HepG2 (cell line): Measurements from ENCODE around the gene SLITRK5. TPM values are rescaled to one million over a fixed set of nuclear protein-coding genes. Genes with fewer than 3 reads are reported as not detected.

Source experiments
- ATAC-seq: fragments of 200-7000 bp; cut with Tn5 transposase; 3 replicates; pipeline ENCODE4 v1.9.1; 2020; ENCODE audit warnings: mild to moderate bottlenecking, moderate library complexity
- BruUV-seq: library from RNA; stranded (reverse); fragments of 400-500 nt; replicated peaks from 2 replicates; lab custom pipeline; 2021; lab: Mats Ljungman, UMichigan
- CTCF ChIA-PET: fragments of 300-600 bp; formaldehyde crosslinking; extraction: SDS; loops from one replicate; lab custom pipeline; 2021; ENCODE audit warnings: low total read pairs, inconsistent platforms, low intra/inter-chr PET ratio; lab: Yijun Ruan, JAX
- POLR2A ChIA-PET: fragments of 350-600 bp; sonication (Branson Sonifier 250); formaldehyde crosslinking; loops from one replicate; lab custom pipeline; 2020; ENCODE audit warnings: antibody characterized with exemption, inconsistent platforms; lab: Yijun Ruan, JAX
- DNase-seq: peaks from one replicate; pipeline ENCODE4 v3.0.0-alpha.2; 2015; ENCODE audit warnings: low spot score
- FAIRE-seq: peaks from 3 replicates; lab custom pipeline; 2011; peaks lifted over from hg19 to GRCh38; lab: Jason Lieb, UNC
- H2AFZ ChIP-seq: one replicate; pipeline ENCODE4 v1.6.1; 2011; ENCODE audit warnings: low read length, inconsistent platforms
- H3K27ac ChIP-seq: fragments of 300-600 bp; 3 replicates; pipeline ENCODE4 v1.8.0; 2011; ENCODE audit warnings: mixed run types, mild to moderate bottlenecking, mixed read lengths, low read length, inconsistent platforms; ENCODE audit not compliant: insufficient read depth; ENCODE audit errors: extremely low read length
- H3K27me3 ChIP-seq, 2 experiments: fragments of 200-600 bp in 1 of 2; 2 replicates in 1 of 2; 3 replicates in 1 of 2; pipeline versions ENCODE4 v1.6.0 to v1.8.0; 2011; ENCODE audit warnings: low read length in 2 of 2, mild to moderate bottlenecking in 2 of 2, moderate library complexity in 2 of 2, inconsistent platforms in 1 of 2; ENCODE audit not compliant: insufficient read depth in 2 of 2, control insufficient read depth in 1 of 2
- H3K36me3 ChIP-seq, 2 experiments: fragments of 200-600 bp in 1 of 2; replicated peaks in 1 of 2; 2 replicates in 1 of 2; 3 replicates in 1 of 2; pipeline versions ENCODE4 v1.5.1 to v1.8.0; 2011; ENCODE audit warnings: low read length in 2 of 2, inconsistent platforms in 1 of 2; ENCODE audit not compliant: insufficient read depth in 2 of 2, control insufficient read depth in 1 of 2
- H3K4me1 ChIP-seq: 2 replicates; pipeline ENCODE4 v1.5.1; 2012; ENCODE audit warnings: low read length, inconsistent platforms; ENCODE audit not compliant: insufficient read depth
- H3K4me2 ChIP-seq: 2 replicates; pipeline ENCODE4 v1.6.0; 2011; ENCODE audit warnings: low read depth, low read length, inconsistent platforms
- H3K4me3 ChIP-seq, 3 experiments: fragments of 200-600 bp in 1 of 3; sonication (generic), shearing (Covaris generic) in 1 of 3; replicated peaks in 1 of 3; 2 replicates each; pipeline ENCODE4 v1.5.1; 2011 to 2016; ENCODE audit warnings: low read length in 3 of 3, inconsistent platforms in 2 of 3, low read depth in 2 of 3, mild to moderate bottlenecking in 2 of 3, control low read depth in 1 of 3, mixed read lengths in 1 of 3; ENCODE audit not compliant: insufficient read depth in 1 of 3
- H3K79me2 ChIP-seq: one replicate; pipeline ENCODE4 v1.6.1; 2011; ENCODE audit warnings: low read length, inconsistent platforms; ENCODE audit not compliant: insufficient read depth
- H3K9ac ChIP-seq: 2 replicates; pipeline ENCODE4 v1.6.0; 2011; ENCODE audit warnings: mild to moderate bottlenecking, low read depth, low read length, inconsistent platforms; ENCODE audit not compliant: insufficient read depth
- H3K9me3 ChIP-seq: 2 replicates; pipeline ENCODE4 v1.5.1; 2012; ENCODE audit warnings: mild to moderate bottlenecking, low read length
- H4K20me1 ChIP-seq: 2 replicates; pipeline ENCODE4 v1.6.0; 2011; ENCODE audit warnings: inconsistent platforms, mild to moderate bottlenecking, low read length, moderate library complexity; ENCODE audit not compliant: insufficient read depth
- CENPT ChIP-seq: sonication (generic); formaldehyde crosslinking; IDR thresholded peaks from 2 replicates; pipeline ENCODE4 v1.8.0; 2022; ENCODE audit warnings: low read depth, mild to moderate bottlenecking, moderate library complexity, missing genetic modification reagents
- DMAP1 ChIP-seq: IDR thresholded peaks from 2 replicates; pipeline ENCODE4 v1.6.1; 2016
- DPF2 ChIP-seq: sonication (generic); formaldehyde crosslinking; IDR thresholded peaks from 2 replicates; pipeline ENCODE4 v1.4.0; 2020; ENCODE audit warnings: mild to moderate bottlenecking, low read depth, missing genetic modification reagents, borderline replicate concordance
- ISL2 ChIP-seq: sonication (generic); formaldehyde crosslinking; IDR thresholded peaks from 2 replicates; pipeline ENCODE4 v1.5.0; 2020; ENCODE audit warnings: missing genetic modification reagents
- KLF12 ChIP-seq: sonication (generic); formaldehyde crosslinking; IDR thresholded peaks from 2 replicates; pipeline ENCODE4 v1.4.0; 2020; ENCODE audit warnings: missing genetic modification reagents, borderline replicate concordance
- RORA ChIP-seq: sonication (generic); formaldehyde crosslinking; IDR thresholded peaks from 2 replicates; pipeline ENCODE4 v1.5.0; 2020; ENCODE audit warnings: mild to moderate bottlenecking, missing genetic modification reagents, moderate library complexity
- RXRA ChIP-seq: sonication (generic); formaldehyde crosslinking; IDR thresholded peaks from 2 replicates; pipeline ENCODE4 v1.5.1; 2020; ENCODE audit warnings: missing genetic modification reagents
- SRSF1 ChIP-seq: fragments of 200-400 bp; formaldehyde crosslinking; optimal IDR thresholded peaks from 2 replicates; pipeline ENCODE3; 2017; ENCODE audit warnings: mild to moderate bottlenecking, low read depth, low read length, moderate library complexity
- STAT5B ChIP-seq: sonication (generic); formaldehyde crosslinking; IDR thresholded peaks from 2 replicates; pipeline ENCODE4 v1.4.0; 2020; ENCODE audit warnings: missing genetic modification reagents
- ZFP36L2 ChIP-seq: sonication (generic); formaldehyde crosslinking; IDR thresholded peaks from 2 replicates; pipeline ENCODE4 v1.4.0; 2020; ENCODE audit warnings: missing genetic modification reagents
- ZNF251 ChIP-seq: sonication (generic); formaldehyde crosslinking; IDR thresholded peaks from 2 replicates; pipeline ENCODE4 v1.9.0; 2021; ENCODE audit warnings: mild to moderate bottlenecking, missing genetic modification reagents
- ZNF33A ChIP-seq: sonication (generic); formaldehyde crosslinking; IDR thresholded peaks from 2 replicates; pipeline ENCODE4 v1.5.1; 2020; ENCODE audit warnings: missing genetic modification reagents, mild to moderate bottlenecking, moderate library complexity, borderline replicate concordance
- ZNF512 ChIP-seq: sonication (generic); formaldehyde crosslinking; IDR thresholded peaks from 2 replicates; pipeline ENCODE4 v1.4.0; 2020; ENCODE audit warnings: mild to moderate bottlenecking, missing genetic modification reagents
- ZNF530 ChIP-seq: sonication (generic); formaldehyde crosslinking; IDR thresholded peaks from 2 replicates; pipeline ENCODE4 v1.5.0; 2020; ENCODE audit warnings: low read depth, mild to moderate bottlenecking, missing genetic modification reagents
- ZNF580 ChIP-seq: IDR thresholded peaks from 2 replicates; pipeline ENCODE4 v1.6.1; 2016; ENCODE audit warnings: low read depth, borderline replicate concordance
- ZNF7 ChIP-seq: IDR thresholded peaks from 2 replicates; pipeline ENCODE4 v1.6.1; 2016; ENCODE audit warnings: missing biosample characterization, missing genetic modification reagents
- ZSCAN5A ChIP-seq: sonication (generic); formaldehyde crosslinking; IDR thresholded peaks from 2 replicates; pipeline ENCODE4 v1.8.0; 2022; ENCODE audit warnings: mild to moderate bottlenecking, missing genetic modification reagents, borderline replicate concordance
- WGBS: methylation state at CpG from one replicate; pipeline ENCODE4 v1.1.6; 2017; ENCODE audit warnings: low lambda C conversion rate; 5-methylcytosine and 5-hydroxymethylcytosine counted together
- in situ Hi-C: cut with HindIII; loops from 2 replicates; pipeline ENCODE4 v1.10.0; 2017; ENCODE audit warnings: low pct_unique_long_range_greater_than_20kb; ENCODE audit not compliant: extremely low pct_ligation_motif_present
- intact Hi-C: fragments of 100-400 bp; cut with micrococcal nuclease; formaldehyde crosslinking; loops from one replicate; pipeline ENCODE4 v1.10.0; 2022; ENCODE audit not compliant: unreplicated experiment
- polyA plus RNA-seq, 8 experiments: library from polyadenylated mRNA; depleted of rRNA in 3 of 8; stranded (reverse) in 7 of 8; unstranded in 1 of 8; fragments of >200 nt; fragmentation: Illumina TruSeq in 4 of 8; extraction: Trizol in 4 of 8; gene quantifications; 2 replicates each; pipeline versions ENCODE4 v1.2.1 to v1.2.3, GENCODE V29; 2011 to 2016; ENCODE audit warnings: low read depth in 4 of 8, missing spikeins in 1 of 8, mixed read lengths in 1 of 8; ENCODE audit not compliant: insufficient read depth in 1 of 8
- total RNA-seq, 5 experiments: library from RNA; depleted of rRNA; stranded (reverse); fragments of >200 nt; fragmentation: Illumina TruSeq; extraction: Trizol; gene quantifications; 2 replicates each; pipeline ENCODE4 v1.2.3, GENCODE V29; 2016; ENCODE audit warnings: low read depth in 1 of 5

SLITRK5 gene
- total and polyA plus RNA-seq, 2 of the 13 experiments (the other 11 are each of a cell fraction or from before 2014, with no cell fraction given): not detected

GRCh38 chr13:87676254-87677042, 5.3 kb downstream of the SLITRK5 start:
- peaks cover 0 to 50% of the 10 kb centered on the region in 2 experiments; a peak in 4 of 5 replicates for H3K27me3 ChIP-seq
- no peak for ATAC-seq
- H3K27ac ChIP-seq: no peak overlapping the region
- H3K9me3 ChIP-seq: no peaks in the 10 kb centered on the region
- no peak overlapping the region for H3K4me3 ChIP-seq
- CTCF ChIA-PET: no interaction called here
- no peak for TF ChIP-seq ZFP36L2 (CRISPR knock-in tag)
- TF ChIP-seq ZNF530 (CRISPR knock-in tag): no peak
- TF ChIP-seq SRSF1: no peak
- no peak for TF ChIP-seq ZNF7 (CRISPR knock-in tag)
- no peak for TF ChIP-seq KLF12 (CRISPR knock-in tag)
- no peak for TF ChIP-seq CENPT (CRISPR knock-in tag)
- no peak for TF ChIP-seq RXRA (CRISPR knock-in tag)
- TF ChIP-seq RORA (CRISPR knock-in tag): no peak
- no peak for TF ChIP-seq ZNF580 (CRISPR knock-in tag)
- TF ChIP-seq DPF2: no peak
- TF ChIP-seq DMAP1 (CRISPR knock-in tag): no peak
- TF ChIP-seq ISL2 (CRISPR knock-in tag): no peak
- TF ChIP-seq STAT5B: no peak
- TF ChIP-seq ZNF251 (CRISPR knock-in tag): no peak
- TF ChIP-seq ZNF33A: no peak
- TF ChIP-seq ZSCAN5A (CRISPR knock-in tag): no peak
- TF ChIP-seq ZNF512 (CRISPR knock-in tag): no peak
- TF ChIP-seq, all 625 proteins: peak for 0
- POLR2A ChIA-PET: no interaction called here
- DNase-seq (no peak), FAIRE-seq (no peak)
- no peak overlapping the region for H3K4me2 ChIP-seq
- no peak overlapping the region for H3K9ac ChIP-seq
- peaks cover 15% of the 10 kb centered on the region for H3K4me1 ChIP-seq
- WGBS: 70% methylated on average over 27 of the region's 33 CpGs
- in situ Hi-C loops (no loop called here), intact Hi-C loops (loop anchor here (5.0 kb wide), 1 partner anchor 1391 kb away; no protein-coding TSS in a partner anchor)
- no peaks in the 10 kb centered on the region for H4K20me1 ChIP-seq
- no TSS peak for BruUV-seq
- H3K79me2 ChIP-seq: no peaks in the 10 kb centered on the region
- H2AFZ ChIP-seq: no peak overlapping the region
- H3K36me3 ChIP-seq: no peaks in the 10 kb centered on the region
